VCaP (cell line): Measurements from ENCODE around the gene ORC2.

Experiments used
- H3K27ac ChIP-seq: fragments of 450-650 bp; 2 replicates; pipeline ENCODE4 v1.5.1; 2017
- CTCF ChIP-seq: fragments of 450-650 bp; conservative IDR thresholded peaks from 2 replicates; pipeline ENCODE4 v1.5.1; 2017; ENCODE audit warnings: mild to moderate bottlenecking, moderate library complexity

The ORC2 gene

GRCh38 chr2:200963124-200963917 lies at the start of gene ORC2:
Gene ORC2, minus strand, starts transcription at chr2:200963660. Its CDS starts 5,537 bp downstream, at chr2:200958123.
- H3K27ac ChIP-seq: peak within 1 kb of the TSS; percentile 91
- peak; percentile 70 for TF ChIP-seq CTCF

- H3K27ac ChIP-seq: peak overlapping the region; percentile 80
Observed at GRCh38 chr2:201008296-201008829, 44.9 kb upstream of the ORC2 start.

GRCh38 chr2:201007584-201007998 lies 44.1 kb upstream of the ORC2 start:
- peak overlapping the region; percentile 80 for H3K27ac ChIP-seq
- TF ChIP-seq CTCF: no peak

More at GRCh38 chr2:201008296-201008829, 44.9 kb upstream of the ORC2 start:
- no peak for TF ChIP-seq CTCF

GRCh38 chr2:201006704-201007103 lies 43.2 kb upstream of the ORC2 start:
- no peak for TF ChIP-seq CTCF
- peak overlapping the region; percentile 80 for H3K27ac ChIP-seq

- H3K27ac ChIP-seq: peak overlapping the region; percentile 80; the same call in 1 of the 2 replicates
- no peak for TF ChIP-seq CTCF
Observed at GRCh38 chr2:201004370-201004769, 40.9 kb upstream of the ORC2 start.

- H3K27ac ChIP-seq: no peak overlapping the region
- no peak for TF ChIP-seq CTCF
Observed at GRCh38 chr2:200993097-200993496, 29.6 kb upstream of the ORC2 start.

- H3K27ac ChIP-seq: no peak overlapping the region
- no peak for TF ChIP-seq CTCF
Observed at GRCh38 chr2:200987137-200987536, 23.7 kb upstream of the ORC2 start.
